Measurements from ENCODE around the gene SECTM1. TPM values are rescaled to one million over a fixed set of nuclear protein-coding genes. Genes with fewer than 3 reads are reported as not detected.

Gene SECTM1
- total RNA-seq, 6 experiments from 2014 or later, result 3.9 to 7.4 (median 5.8) TPM

GRCh38 chr17:82278786-82279391 lies 54.7 kb downstream of the SECTM1 start:
- ATAC-seq (peak in 1 of 4 donors; percentile 34), DNase-seq (peak in 1 of 3 donors; percentile 48)
- Histone ChIP-seq H3K27ac (no peak overlapping the region), H3K36me3 (no peaks in the 10 kb centered on the region), H3K4me1 (peaks cover 0 to 2% (median 0%) of the 10 kb centered on the region in 4 donors), H3K4me3 (no peak overlapping the region), H3K9me3 (no peaks in the 10 kb centered on the region), H3K27me3 (no peaks in the 10 kb centered on the region)
- WGBS (ENCODE audit: insufficient coverage, low coverage, low lambda C conversion rate, missing lambda C conversion rate), result 69% methylated on average over 12 of the region's 16 CpGs
- intact Hi-C loops (cut with DNase I), result no loop called here
- no peak for TF ChIP-seq POLR2A (IDR thresholded peaks at IDR 0.05)
- no peak for TF ChIP-seq CTCF (IDR thresholded peaks at IDR 0.05)

- ATAC-seq (no peak), DNase-seq (no peak)
- H3K4me3 ChIP-seq, result no peak overlapping the region
- peaks cover 0 to 5% (median 0%) of the 10 kb centered on the region in 4 donors for H3K4me1 ChIP-seq
- no peaks in the 10 kb centered on the region for H3K9me3 ChIP-seq
- TF ChIP-seq CTCF (IDR thresholded peaks at IDR 0.05) (no peak), POLR2A (IDR thresholded peaks at IDR 0.05) (no peak)
- intact Hi-C loops (cut with DNase I), result no loop called here
- WGBS (ENCODE audit: insufficient coverage, low coverage, low lambda C conversion rate, missing lambda C conversion rate), result 85% methylated on average over 5 of the region's 9 CpGs
- H3K27ac ChIP-seq, result no peak overlapping the region
- no peaks in the 10 kb centered on the region for H3K27me3 ChIP-seq
- H3K36me3 ChIP-seq, result no peaks in the 10 kb centered on the region
These were observed 55.3 kb downstream of the SECTM1 start for GRCh38 chr17:82278308-82278707.

- DNase-seq, result peak in 1 of 3 donors; percentile 13
- ATAC-seq, result no peak
- H3K4me3 ChIP-seq, result no peak overlapping the region
- intact Hi-C loops (cut with DNase I), result no loop called here
- no peaks in the 10 kb centered on the region for H3K27me3 ChIP-seq
- H3K27ac ChIP-seq, result no peak overlapping the region
- H3K4me1 ChIP-seq, result peaks cover 0 to 5% (median 0%) of the 10 kb centered on the region in 4 donors
- H3K9me3 ChIP-seq, result no peaks in the 10 kb centered on the region
- no peak for TF ChIP-seq POLR2A (IDR thresholded peaks at IDR 0.05)
- no peak for TF ChIP-seq CTCF (IDR thresholded peaks at IDR 0.05)
- 93% methylated on average over 3 of the region's 12 CpGs for WGBS (ENCODE audit: insufficient coverage, low coverage, low lambda C conversion rate, missing lambda C conversion rate)
- no peaks in the 10 kb centered on the region for H3K36me3 ChIP-seq
These were observed 55.7 kb downstream of the SECTM1 start for GRCh38 chr17:82277851-82278250.

GRCh38 chr17:82276938-82277337 lies 56.6 kb downstream of the SECTM1 start:
- Histone ChIP-seq H3K4me3 (no peak overlapping the region), H3K9me3 (no peaks in the 10 kb centered on the region), H3K4me1 (peaks cover 0 to 11% (median 1%) of the 10 kb centered on the region in 4 donors), H3K27ac (no peak overlapping the region), H3K36me3 (no peaks in the 10 kb centered on the region), H3K27me3 (no peaks in the 10 kb centered on the region)
- no peak for ATAC-seq
- DNase-seq, result peak in 1 of 3 donors; percentile 5
- no peak for TF ChIP-seq POLR2A (IDR thresholded peaks at IDR 0.05)
- TF ChIP-seq CTCF (IDR thresholded peaks at IDR 0.05), result no peak
- WGBS (ENCODE audit: insufficient coverage, low coverage, low lambda C conversion rate, missing lambda C conversion rate), result 74% methylated on average over 4 of the region's 5 CpGs
- intact Hi-C loops (cut with DNase I), result no loop called here

Measured in right lobe of liver (tissue), 6 donors.